ENCODE measurements around the gene KCNK1.
"Not testable (repeated sequence)": the region's sequence is repeated elsewhere in the genome, so short reads cannot be mapped to it uniquely, and the experiment has no call there.

Gene KCNK1

DNA sequence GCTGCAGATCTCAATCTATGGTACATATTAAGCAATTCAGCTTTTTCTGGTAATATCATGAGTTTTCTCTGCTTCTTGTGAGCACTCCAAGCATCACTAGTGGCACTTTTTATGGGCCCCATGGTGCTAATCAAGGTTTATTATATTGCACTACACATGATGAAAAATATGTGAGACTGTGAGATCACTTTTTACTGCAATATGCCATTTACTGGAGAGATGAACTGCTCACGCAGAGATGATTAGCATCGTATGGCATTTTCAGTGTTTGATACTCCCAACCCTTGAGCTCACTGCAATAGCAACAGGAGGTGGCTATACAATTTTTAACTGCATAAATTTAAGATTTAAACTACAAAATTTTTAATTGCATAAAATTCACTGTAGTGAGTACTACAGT is 8.7 kb upstream of the KCNK1 start:
- in situ Hi-C loops (cut with HindIII; ENCODE audit: low pct_ligation_motif_present, low pct_unique_long_range_greater_than_20kb, low sequenced_read_pairs), result no loop called here
- DNase-seq, result no peak

- no peak for DNase-seq
- in situ Hi-C loops (cut with HindIII; ENCODE audit: low pct_ligation_motif_present, low pct_unique_long_range_greater_than_20kb, low sequenced_read_pairs), result no loop called here
These were observed 7.1 kb upstream of the KCNK1 start for GRCh38 chr1:233606813-233607212.

DNA sequence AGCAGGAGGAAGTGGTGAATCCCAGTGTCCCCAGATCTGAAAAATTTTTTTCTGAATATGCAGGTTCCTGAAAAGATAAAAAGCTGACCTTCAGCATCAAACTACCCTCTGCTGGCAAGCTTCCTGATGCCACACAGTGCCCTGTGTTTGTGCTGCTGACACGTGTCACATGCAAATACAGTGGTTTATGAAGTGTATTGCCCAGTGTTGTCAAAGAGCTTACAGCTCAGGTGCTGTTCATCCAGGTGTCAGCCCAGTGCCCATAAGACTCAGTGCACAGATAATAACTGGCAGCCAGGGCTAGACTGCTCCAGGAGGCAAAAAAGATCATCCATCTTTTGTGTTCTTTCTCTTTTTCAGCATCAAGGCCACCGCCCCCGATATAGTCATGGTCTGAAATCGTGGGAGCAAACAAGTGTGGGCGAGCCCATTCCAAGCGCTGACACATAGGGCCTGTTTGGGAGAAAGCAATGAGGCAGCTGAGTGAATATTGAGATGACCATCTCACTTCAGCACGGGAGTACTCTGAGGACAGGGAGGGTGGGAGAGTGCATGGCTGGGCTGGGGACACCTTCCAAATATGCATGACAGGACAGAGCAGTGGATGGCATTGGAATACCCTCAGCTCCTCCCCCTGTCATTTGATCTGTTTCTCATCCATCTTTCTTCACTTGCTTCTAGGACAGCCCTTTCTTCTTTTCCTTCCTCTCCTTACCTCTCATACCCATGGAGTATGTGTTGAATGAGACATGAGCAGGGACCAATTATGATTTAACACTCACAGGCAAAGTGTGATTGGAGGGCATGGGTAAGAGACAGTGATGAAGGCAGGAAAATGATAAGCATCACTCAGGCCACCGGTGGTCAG is 6.4 kb upstream of the KCNK1 start:
- DNase-seq, result no peak
- in situ Hi-C loops (cut with HindIII; ENCODE audit: low pct_ligation_motif_present, low pct_unique_long_range_greater_than_20kb, low sequenced_read_pairs), result no loop called here

- in situ Hi-C loops (cut with HindIII; ENCODE audit: low pct_ligation_motif_present, low pct_unique_long_range_greater_than_20kb, low sequenced_read_pairs), result no loop called here
- no peak for DNase-seq
These were observed 4.9 kb upstream of the KCNK1 start for GRCh38 chr1:233608988-233609387.

DNA sequence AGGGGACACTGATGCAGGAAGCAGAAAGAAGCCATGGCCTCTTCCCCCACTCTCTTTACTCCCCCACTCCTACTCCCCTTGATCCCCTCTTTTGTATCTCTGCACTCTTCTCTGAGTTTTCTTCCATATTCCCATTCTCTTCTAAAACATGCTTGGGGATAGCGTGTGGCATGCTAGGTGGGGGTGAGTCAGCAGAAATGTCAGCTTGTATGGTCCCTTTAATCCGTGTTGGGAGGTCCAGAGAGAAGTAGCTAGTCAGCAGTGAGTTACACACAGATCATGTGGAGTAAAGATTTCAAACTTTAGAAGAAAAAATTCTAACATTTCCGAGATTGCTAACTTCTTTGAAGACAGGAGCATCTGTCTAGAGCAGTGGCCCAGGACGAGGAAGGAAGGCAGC is 4.0 kb upstream of the KCNK1 start:
- no peak for DNase-seq
- in situ Hi-C loops (cut with HindIII; ENCODE audit: low pct_ligation_motif_present, low pct_unique_long_range_greater_than_20kb, low sequenced_read_pairs), result no loop called here

DNA sequence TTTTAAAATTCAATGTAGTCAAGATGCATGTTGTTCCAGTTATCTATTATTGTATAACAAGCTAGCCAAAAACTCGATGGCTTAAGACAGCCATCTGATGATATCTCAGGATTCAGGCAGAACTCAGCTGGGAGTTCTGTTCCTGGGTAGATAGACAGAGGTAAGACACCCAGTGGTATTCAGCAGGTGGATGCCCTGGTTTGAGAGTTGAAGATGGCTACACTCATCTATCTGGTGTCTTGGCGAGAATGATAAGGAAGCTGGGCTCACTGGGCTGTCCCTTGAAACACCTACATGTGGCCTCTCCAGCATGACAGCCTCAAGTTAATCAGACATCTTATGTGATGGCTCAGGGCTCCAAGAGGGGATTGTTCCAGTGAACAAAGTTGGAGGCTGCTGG is 3.3 kb upstream of the KCNK1 start:
- no peak for DNase-seq
- in situ Hi-C loops (cut with HindIII; ENCODE audit: low pct_ligation_motif_present, low pct_unique_long_range_greater_than_20kb, low sequenced_read_pairs), result no loop called here

- DNase-seq; in situ Hi-C loops (cut with HindIII; ENCODE audit: low pct_ligation_motif_present, low pct_unique_long_range_greater_than_20kb, low sequenced_read_pairs): not testable (repeated sequence)
These were observed 2.5 kb upstream of the KCNK1 start for GRCh38 chr1:233611363-233611762.

DNA sequence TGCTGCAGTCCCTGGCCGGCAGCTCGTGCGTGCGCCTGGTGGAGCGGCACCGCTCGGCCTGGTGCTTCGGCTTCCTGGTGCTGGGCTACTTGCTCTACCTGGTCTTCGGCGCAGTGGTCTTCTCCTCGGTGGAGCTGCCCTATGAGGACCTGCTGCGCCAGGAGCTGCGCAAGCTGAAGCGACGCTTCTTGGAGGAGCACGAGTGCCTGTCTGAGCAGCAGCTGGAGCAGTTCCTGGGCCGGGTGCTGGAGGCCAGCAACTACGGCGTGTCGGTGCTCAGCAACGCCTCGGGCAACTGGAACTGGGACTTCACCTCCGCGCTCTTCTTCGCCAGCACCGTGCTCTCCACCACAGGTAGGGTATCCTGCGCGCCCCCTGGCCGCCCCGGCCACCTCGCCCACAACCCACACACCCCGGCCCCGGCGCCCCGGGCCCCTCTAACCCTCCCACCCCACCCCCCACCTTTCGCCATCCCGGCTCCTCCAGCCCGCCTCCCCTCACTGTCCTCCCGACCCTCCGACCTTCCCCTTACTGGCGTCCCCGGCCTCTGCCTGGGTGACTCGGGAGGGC is 352 bp downstream of the KCNK1 start:
- DNase-seq, result peak; percentile 42
- in situ Hi-C loops (cut with HindIII; ENCODE audit: low pct_ligation_motif_present, low pct_unique_long_range_greater_than_20kb, low sequenced_read_pairs), result no loop called here

DNA sequence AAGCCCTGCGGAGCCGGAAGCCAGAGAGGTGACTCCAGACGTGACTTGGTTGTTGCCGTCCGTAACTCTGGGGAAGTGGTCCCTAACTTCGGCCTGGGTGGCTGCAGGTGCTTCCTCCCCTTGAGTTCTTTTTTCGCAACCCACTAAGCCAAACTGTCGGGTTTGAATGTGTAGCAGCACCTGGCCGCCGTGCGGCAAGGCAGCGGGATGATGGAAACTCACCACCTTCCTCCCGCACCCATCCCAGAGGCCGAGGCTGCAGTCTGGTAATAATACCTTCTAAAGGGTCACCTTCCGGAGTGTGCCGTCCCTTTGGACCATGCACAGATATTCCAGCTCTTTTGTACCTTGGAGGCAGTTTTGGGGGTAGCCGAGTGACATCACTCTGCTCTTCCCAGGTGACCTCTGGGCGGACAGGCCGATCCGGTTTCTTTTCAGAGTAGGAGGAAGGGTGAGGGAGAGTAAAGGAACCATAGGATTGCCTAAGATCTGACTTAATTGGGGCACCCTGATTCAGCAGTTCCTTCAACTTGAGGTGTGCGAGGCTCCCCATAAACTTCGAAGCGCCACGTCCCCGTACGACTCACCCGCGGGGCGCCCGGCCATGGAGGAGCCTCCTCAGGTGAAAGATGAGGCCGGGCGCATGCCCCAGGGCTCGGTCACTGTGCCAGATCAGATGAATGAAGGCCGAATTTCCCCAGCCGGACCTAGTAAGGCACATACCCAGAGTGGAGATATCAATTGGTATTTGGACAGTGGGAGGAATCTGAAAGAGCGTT is 1.0 kb downstream of the KCNK1 start:
- no peak for DNase-seq
- in situ Hi-C loops (cut with HindIII; ENCODE audit: low pct_ligation_motif_present, low pct_unique_long_range_greater_than_20kb, low sequenced_read_pairs), result no loop called here

- no peak for DNase-seq
- in situ Hi-C loops (cut with HindIII; ENCODE audit: low pct_ligation_motif_present, low pct_unique_long_range_greater_than_20kb, low sequenced_read_pairs), result no loop called here
These were observed 1.7 kb downstream of the KCNK1 start for GRCh38 chr1:233615571-233615970.

GRCh38 chr1:233617025-233617424 is 3.1 kb downstream of the KCNK1 start:
- DNase-seq, result no peak
- in situ Hi-C loops (cut with HindIII; ENCODE audit: low pct_ligation_motif_present, low pct_unique_long_range_greater_than_20kb, low sequenced_read_pairs), result no loop called here

GRCh38 chr1:233619414-233619813 is 5.5 kb downstream of the KCNK1 start:
- in situ Hi-C loops (cut with HindIII; ENCODE audit: low pct_ligation_motif_present, low pct_unique_long_range_greater_than_20kb, low sequenced_read_pairs); DNase-seq: not testable (repeated sequence)

DNA sequence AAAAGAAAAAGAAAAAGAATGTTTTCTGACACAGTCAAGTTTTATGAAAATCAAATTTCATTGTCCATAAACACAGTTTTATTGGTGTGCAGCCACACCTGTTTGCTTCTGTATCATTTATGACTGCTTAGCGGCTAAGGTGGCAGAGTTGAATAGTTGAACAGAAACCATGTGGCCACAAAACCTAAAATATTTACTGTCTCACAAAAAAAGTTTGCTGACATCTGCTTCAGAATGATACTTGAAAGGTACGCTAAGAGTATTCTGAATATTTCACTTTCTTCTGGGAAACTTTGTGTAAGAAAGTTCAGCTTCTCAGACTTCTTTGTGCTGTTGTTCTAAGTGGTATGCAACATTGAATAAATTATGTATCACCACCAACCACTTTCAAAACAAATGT is 6.2 kb downstream of the KCNK1 start:
- DNase-seq, result no peak
- in situ Hi-C loops (cut with HindIII; ENCODE audit: low pct_ligation_motif_present, low pct_unique_long_range_greater_than_20kb, low sequenced_read_pairs), result no loop called here

GRCh38 chr1:233621923-233622322 is 8.0 kb downstream of the KCNK1 start:
- in situ Hi-C loops (cut with HindIII; ENCODE audit: low pct_ligation_motif_present, low pct_unique_long_range_greater_than_20kb, low sequenced_read_pairs), result no loop called here
- DNase-seq, result no peak

DNA sequence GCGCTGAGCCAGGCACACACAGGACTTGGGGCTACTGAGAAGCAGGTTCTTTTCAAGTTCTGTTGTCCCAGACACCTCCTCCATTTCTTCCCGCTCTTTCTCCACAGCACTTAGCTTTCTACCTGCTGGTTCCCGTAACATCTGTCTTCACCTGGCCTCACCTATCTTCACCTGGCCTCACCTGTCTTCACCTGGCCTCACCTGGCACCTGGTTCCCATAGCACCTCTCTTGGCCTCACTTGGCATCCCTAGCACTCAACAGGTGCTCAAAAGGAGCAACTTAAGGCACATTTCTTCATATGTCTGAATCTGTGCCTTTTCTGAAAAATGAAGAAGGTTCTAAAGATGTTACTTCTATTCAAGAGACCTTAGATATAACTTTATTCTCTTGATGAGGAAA is 10.4 kb downstream of the KCNK1 start:
- no peak for DNase-seq
- in situ Hi-C loops (cut with HindIII; ENCODE audit: low pct_ligation_motif_present, low pct_unique_long_range_greater_than_20kb, low sequenced_read_pairs), result no loop called here

DNA sequence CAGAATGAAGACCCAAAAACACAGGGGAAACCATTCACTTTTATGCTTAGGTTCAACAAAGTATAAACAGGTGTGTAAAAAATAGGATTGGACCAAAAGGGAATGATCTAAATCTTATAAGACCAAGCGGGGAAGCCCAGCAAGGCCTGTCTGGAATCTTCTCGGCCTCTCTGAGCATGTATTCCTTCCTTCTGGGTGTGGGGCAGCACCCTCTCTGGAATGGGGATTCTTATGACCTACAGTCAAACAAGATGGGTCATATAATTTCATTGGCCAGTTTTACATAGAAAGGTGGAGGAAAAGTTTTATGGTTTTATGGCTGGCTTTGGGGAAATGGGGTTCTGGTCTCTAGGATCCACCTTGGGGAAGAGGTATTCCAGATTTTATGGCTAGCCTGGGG is 11.2 kb downstream of the KCNK1 start:
- DNase-seq, result no peak
- in situ Hi-C loops (cut with HindIII; ENCODE audit: low pct_ligation_motif_present, low pct_unique_long_range_greater_than_20kb, low sequenced_read_pairs), result no loop called here

- in situ Hi-C loops (cut with HindIII; ENCODE audit: low pct_ligation_motif_present, low pct_unique_long_range_greater_than_20kb, low sequenced_read_pairs), result no loop called here
- no peak for DNase-seq
These were observed 11.6 kb downstream of the KCNK1 start for GRCh38 chr1:233625510-233625981.

DNA sequence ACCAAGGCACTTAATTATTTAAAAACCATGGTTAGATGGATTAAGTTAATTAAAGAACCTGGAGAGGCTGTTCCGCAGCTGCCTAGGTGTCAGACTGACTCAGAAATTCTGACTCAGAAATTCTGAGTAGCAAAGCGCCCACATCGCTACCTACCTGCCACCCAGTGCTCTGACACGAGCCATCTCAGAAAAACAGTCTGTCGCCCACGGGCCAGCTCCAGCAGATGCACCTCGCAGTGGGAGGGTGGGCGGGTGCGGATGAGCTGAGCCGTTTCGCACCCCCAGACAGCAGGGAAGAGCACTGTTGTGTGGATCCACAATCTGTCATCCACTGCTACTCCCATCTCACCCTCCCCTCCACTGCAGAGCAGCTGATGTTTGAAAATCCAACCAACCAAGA is 13.5 kb downstream of the KCNK1 start:
- in situ Hi-C loops (cut with HindIII; ENCODE audit: low pct_ligation_motif_present, low pct_unique_long_range_greater_than_20kb, low sequenced_read_pairs), result no loop called here

DNA sequence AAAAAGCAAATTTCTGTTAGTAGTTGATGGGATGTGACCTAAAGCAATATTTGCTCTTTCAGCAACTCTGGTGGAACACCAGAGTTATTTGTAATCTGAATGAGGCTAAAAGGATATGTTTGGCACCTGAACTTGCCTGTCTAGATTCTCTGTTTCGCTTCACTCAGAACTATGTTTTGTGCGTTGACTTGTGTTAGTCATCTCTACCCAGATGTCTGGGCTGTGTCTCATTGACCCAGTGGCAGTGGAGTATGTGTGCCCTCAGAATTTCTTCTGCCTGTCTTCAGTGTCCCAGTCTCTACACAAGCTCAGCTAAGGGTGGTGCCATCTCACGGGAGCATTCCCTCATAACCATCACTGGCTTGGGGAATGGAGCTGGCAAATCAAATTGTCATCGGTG is 13.9 kb downstream of the KCNK1 start:
- DNase-seq, result no peak
- in situ Hi-C loops (cut with HindIII; ENCODE audit: low pct_ligation_motif_present, low pct_unique_long_range_greater_than_20kb, low sequenced_read_pairs), result no loop called here

More for the DNA sequence above, 13.5 kb downstream of the KCNK1 start:
- DNase-seq, result no peak

Data from ACHN (cell line).